ENCODE results near the gene ZEB2. TPM values are rescaled to one million over a fixed set of nuclear protein-coding genes. Genes with fewer than 3 reads are reported as not detected.
A peak's percentile ranks its signal among the peaks of the same experiment; 100 is the strongest.

The ZEB2 gene
- total RNA-seq, 5 donors from 2014 or later (not counting 1 experiment from before 2014, with no cell fraction given), result 8.9 to 106 (median 23.7) TPM

DNA sequence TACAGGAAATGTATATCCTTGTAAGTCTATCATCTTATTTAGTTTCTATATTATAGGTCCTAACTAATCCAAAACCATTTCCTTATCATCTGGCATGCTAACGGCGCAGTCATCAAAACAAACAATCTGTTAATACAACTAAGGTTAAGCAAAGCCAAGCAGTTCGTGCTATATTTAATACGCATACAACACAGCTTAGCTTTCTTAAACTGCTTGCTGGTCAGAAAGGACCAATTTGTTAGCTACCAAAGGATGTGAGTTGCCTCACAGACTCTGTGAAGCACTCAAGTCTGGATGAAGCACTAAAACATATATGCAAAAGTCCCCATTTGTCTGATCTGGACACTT lies 67.0 kb downstream of the ZEB2 start:
- Mint-ChIP-seq H3K27ac (no peak overlapping the region), H3K9me3 (no peaks in the 10 kb centered on the region), H3K36me3 (peaks cover 3% of the 10 kb centered on the region), H3K4me1 (peaks cover 8 to 66% (median 24%) of the 10 kb centered on the region in 3 donors), H3K27me3 (peaks cover 17% of the 10 kb centered on the region in 2 donors), H3K4me3 (peak overlapping the region in 1 of 3 donors; percentile 50)
- ATAC-seq (replicated peaks in 1 of 4), result no peak
- Histone ChIP-seq H3K4me1 (ENCODE audit: control insufficient read depth in 1 of 2, extremely low read depth in 1 of 2, insufficient read depth in 2 of 2, low read length in 2 of 2) (peaks cover 0 to 18% of the 10 kb centered on the region in 2 experiments), H3K36me3 (ENCODE audit: control insufficient read depth in 2 of 2, extremely low read depth in 1 of 2, insufficient read depth in 1 of 2, low read length in 1 of 2) (no peaks in the 10 kb centered on the region), H3K27me3 (replicated peaks in 1 of 2; ENCODE audit: control insufficient read depth in 2 of 2, extremely low read depth in 1 of 2, insufficient read depth in 2 of 2, low read length in 1 of 2) (no peaks in the 10 kb centered on the region), H3K4me3 (ENCODE audit: control insufficient read depth in 1 of 2, extremely low read depth in 1 of 2, low read length in 1 of 2) (no peak overlapping the region), H3K27ac (ENCODE audit: low read length) (peak overlapping the region; percentile 47), H3K9me3 (no peaks in the 10 kb centered on the region)
- ChIA-PET CTCF (no interaction called here), POLR2A (no interaction called here)
- DNase-seq, result no peak
- 78% methylated on average over 4 of the region's 4 CpGs for WGBS (ENCODE audit: insufficient coverage)

DNA sequence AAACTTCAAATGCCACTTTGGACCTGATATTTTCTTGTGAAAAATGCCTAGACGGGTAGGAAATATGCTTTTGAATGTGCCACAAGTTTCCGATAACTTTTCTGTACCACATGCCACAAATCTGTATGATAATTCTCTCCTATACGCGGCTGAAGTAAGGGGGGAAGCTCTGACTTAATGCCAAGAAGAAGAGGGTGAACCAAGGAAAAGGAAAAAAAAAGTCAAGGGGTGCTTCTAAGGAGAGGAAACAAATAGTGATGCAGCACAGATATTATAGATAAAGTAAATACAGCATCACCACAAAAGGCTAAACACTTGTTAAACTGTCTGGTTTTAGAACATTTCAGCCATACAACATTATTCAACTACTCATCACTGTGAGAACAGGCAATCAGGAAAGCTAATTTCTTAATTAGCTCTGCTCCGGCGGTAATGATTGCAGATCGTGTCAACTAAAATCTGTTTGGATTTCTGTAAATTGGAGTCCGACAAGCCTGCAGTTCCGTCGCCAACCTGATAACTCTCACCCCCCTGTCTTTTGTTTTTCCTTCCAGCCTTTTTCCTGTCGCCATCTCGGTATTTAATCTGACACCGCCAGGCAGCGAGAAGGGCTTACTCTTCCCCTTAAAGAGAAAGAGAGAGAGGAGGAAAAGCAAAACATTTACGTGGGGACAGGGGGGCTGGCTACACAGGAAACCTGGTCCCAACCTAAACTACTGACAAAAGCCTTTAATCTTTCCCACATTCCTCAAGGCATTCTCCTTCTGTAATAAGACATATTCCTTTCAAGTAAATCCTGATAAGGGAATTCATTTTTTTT lies 67.5 kb downstream of the ZEB2 start:
- H3K4me3 Mint-ChIP-seq, result peak overlapping the region in 1 of 3 donors; percentile 50
- H3K27ac Mint-ChIP-seq, result peak overlapping the region in 1 of 2 donors; percentile 45
- H3K4me1 ChIP-seq (ENCODE audit: control insufficient read depth in 1 of 2, extremely low read depth in 1 of 2, insufficient read depth in 2 of 2, low read length in 2 of 2), result peaks cover 0 to 16% of the 10 kb centered on the region in 2 experiments

DNA sequence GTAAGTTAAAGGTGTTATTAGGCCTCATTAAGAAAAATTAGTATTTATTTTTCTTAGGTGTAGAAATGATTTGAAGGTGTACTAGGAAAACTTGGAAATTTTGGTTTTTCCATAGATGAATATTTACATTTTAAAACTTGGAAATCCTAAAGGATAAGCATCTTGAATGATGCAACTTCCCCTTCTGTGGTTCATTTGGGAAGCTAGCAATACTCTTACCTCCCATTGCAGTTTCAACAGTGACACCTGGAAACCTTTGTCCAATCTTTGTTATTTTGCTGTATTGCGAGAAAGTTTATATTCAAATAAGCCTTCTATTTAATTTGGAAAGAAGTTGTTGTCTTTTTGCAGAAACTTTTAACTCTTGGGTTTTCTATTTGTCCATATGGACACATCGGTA lies 68.5 kb downstream of the ZEB2 start:
- DNase-seq (no peak), ATAC-seq (replicated peaks in 1 of 4) (no peak)
- Mint-ChIP-seq H3K36me3 (peaks cover 3% of the 10 kb centered on the region), H3K27me3 (peaks cover 14 to 17% of the 10 kb centered on the region in 2 donors), H3K27ac (no peak overlapping the region), H3K9me3 (no peaks in the 10 kb centered on the region), H3K4me3 (no peak overlapping the region), H3K4me1 (peaks cover 8 to 57% (median 24%) of the 10 kb centered on the region in 3 donors)
- Histone ChIP-seq H3K36me3 (ENCODE audit: control insufficient read depth in 2 of 2, extremely low read depth in 1 of 2, insufficient read depth in 1 of 2, low read length in 1 of 2) (no peaks in the 10 kb centered on the region), H3K4me1 (ENCODE audit: control insufficient read depth in 1 of 2, extremely low read depth in 1 of 2, insufficient read depth in 2 of 2, low read length in 2 of 2) (peaks cover 0 to 11% of the 10 kb centered on the region in 2 experiments), H3K27ac (ENCODE audit: low read length) (no peak overlapping the region), H3K9me3 (no peaks in the 10 kb centered on the region), H3K4me3 (ENCODE audit: control insufficient read depth in 1 of 2, extremely low read depth in 1 of 2, low read length in 1 of 2) (no peak overlapping the region), H3K27me3 (replicated peaks in 1 of 2; ENCODE audit: control insufficient read depth in 2 of 2, extremely low read depth in 1 of 2, insufficient read depth in 2 of 2, low read length in 1 of 2) (no peaks in the 10 kb centered on the region)
- WGBS (ENCODE audit: insufficient coverage), result no CpG with 5 or more reads among the region's 2 CpGs
- ChIA-PET POLR2A (interaction anchor here in 1 of 2 donors (0.6 kb wide), 1 partner anchor 13 kb away, joined by 3 read pairs; no protein-coding TSS in a partner anchor), CTCF (no interaction called here)

More for the DNA sequence above, 67.5 kb downstream of the ZEB2 start:
- WGBS (ENCODE audit: insufficient coverage), result 82% methylated on average over 5 of the region's 15 CpGs
- no peak for ATAC-seq (replicated peaks in 1 of 4)
- H3K27ac ChIP-seq (ENCODE audit: low read length), result peak overlapping the region; percentile 47
- no peaks in the 10 kb centered on the region for H3K9me3 ChIP-seq
- no peaks in the 10 kb centered on the region for H3K9me3 Mint-ChIP-seq
- DNase-seq, result peak in 2 of 35 experiments; percentile 14 to 37
- H3K4me3 ChIP-seq (ENCODE audit: control insufficient read depth in 1 of 2, extremely low read depth in 1 of 2, low read length in 1 of 2), result peak overlapping the region in 1 of 2 donors; percentile 6
- H3K36me3 ChIP-seq (ENCODE audit: control insufficient read depth in 2 of 2, extremely low read depth in 1 of 2, insufficient read depth in 1 of 2, low read length in 1 of 2), result no peaks in the 10 kb centered on the region
- H3K27me3 ChIP-seq (replicated peaks in 1 of 2; ENCODE audit: control insufficient read depth in 2 of 2, extremely low read depth in 1 of 2, insufficient read depth in 2 of 2, low read length in 1 of 2), result no peaks in the 10 kb centered on the region
- peaks cover 16 to 17% of the 10 kb centered on the region in 2 donors for H3K27me3 Mint-ChIP-seq
- POLR2A ChIA-PET, result no interaction called here
- H3K36me3 Mint-ChIP-seq, result peaks cover 3% of the 10 kb centered on the region
- CTCF ChIA-PET, result no interaction called here
- peaks cover 8 to 63% (median 24%) of the 10 kb centered on the region in 3 donors for H3K4me1 Mint-ChIP-seq

DNA sequence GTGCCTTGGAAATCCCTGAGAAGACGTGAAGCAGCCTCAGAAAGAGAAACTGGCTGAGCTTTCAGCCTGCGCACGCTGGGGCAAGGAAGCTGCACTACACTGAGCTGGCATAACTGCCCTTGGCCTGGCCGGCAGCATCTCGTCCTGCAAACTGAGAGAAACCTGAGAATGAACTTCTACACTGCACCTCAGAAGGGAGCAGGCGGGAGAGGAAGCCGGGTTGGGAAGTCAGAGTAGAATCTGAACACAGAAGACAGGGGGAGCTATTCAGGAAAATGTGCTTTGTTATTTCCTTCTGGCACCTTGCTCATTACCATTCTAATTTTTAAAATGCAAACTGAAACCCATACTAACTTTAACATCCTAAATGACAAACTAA lies 70.9 kb downstream of the ZEB2 start:
- DNase-seq (peak in 1 of 35 experiments; percentile 40), ATAC-seq (replicated peaks in 1 of 4) (peak in 1 of 4 experiments; percentile 29)
- 89% methylated on average over 4 of the region's 7 CpGs for WGBS (ENCODE audit: insufficient coverage)
- peaks cover 8 to 40% (median 16%) of the 10 kb centered on the region in 3 donors for H3K4me1 Mint-ChIP-seq
- POLR2A ChIA-PET, result interaction anchor here in 1 of 2 donors (1.1 kb wide), 1 partner anchor 62 kb away, joined by 3 read pairs; no protein-coding TSS in a partner anchor
- H3K4me3 Mint-ChIP-seq, result peak overlapping the region in 1 of 3 donors; percentile 57
- H3K36me3 ChIP-seq (ENCODE audit: control insufficient read depth in 2 of 2, extremely low read depth in 1 of 2, insufficient read depth in 1 of 2, low read length in 1 of 2), result no peaks in the 10 kb centered on the region
- CTCF ChIA-PET, result no interaction called here
- peaks cover 0 to 11% of the 10 kb centered on the region in 2 experiments for H3K4me1 ChIP-seq (ENCODE audit: control insufficient read depth in 1 of 2, extremely low read depth in 1 of 2, insufficient read depth in 2 of 2, low read length in 2 of 2)
- no peak overlapping the region for H3K27ac ChIP-seq (ENCODE audit: low read length)
- no peaks in the 10 kb centered on the region for H3K27me3 ChIP-seq (replicated peaks in 1 of 2; ENCODE audit: control insufficient read depth in 2 of 2, extremely low read depth in 1 of 2, insufficient read depth in 2 of 2, low read length in 1 of 2)
- peak overlapping the region in 1 of 2 donors; percentile 11 for H3K4me3 ChIP-seq (ENCODE audit: control insufficient read depth in 1 of 2, extremely low read depth in 1 of 2, low read length in 1 of 2)
- peaks cover 3% of the 10 kb centered on the region for H3K36me3 Mint-ChIP-seq
- peaks cover 8 to 9% of the 10 kb centered on the region in 2 donors for H3K27me3 Mint-ChIP-seq
- no peak overlapping the region for H3K27ac Mint-ChIP-seq
- H3K9me3 Mint-ChIP-seq, result no peaks in the 10 kb centered on the region
- H3K9me3 ChIP-seq, result no peaks in the 10 kb centered on the region

DNA sequence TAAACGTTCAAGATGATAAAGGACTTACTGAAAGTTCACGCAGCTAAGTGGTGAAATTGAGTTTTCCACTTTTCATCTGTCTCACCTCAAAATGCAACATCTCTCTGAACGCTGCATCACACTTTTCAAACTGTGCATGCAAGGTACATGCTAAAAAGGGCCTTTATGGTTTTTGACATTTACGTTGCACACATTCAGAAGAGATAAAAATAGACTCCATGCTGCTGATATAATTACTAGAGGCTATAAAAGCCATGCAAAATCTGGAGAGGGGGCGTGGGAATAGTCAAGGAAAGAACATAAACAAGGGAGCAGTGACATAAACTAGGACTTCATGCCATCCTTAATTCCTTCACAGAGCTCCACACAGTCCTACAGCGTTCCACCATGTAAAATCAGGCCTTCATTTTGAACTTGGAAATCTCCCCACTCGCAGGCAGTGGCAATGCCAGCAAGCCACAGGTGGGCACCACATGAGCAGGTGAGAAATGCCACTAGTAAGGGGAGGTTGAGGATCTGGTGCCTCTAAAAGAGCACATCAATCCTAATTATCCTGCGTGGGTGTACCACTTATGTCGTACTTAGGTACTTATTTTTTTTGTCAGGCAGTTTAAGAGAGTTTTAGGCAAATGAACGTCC lies 71.4 kb downstream of the ZEB2 start:
- WGBS (ENCODE audit: insufficient coverage), result 91% methylated on average over 3 of the region's 10 CpGs
- Histone ChIP-seq H3K9me3 (no peaks in the 10 kb centered on the region), H3K36me3 (ENCODE audit: control insufficient read depth in 2 of 2, extremely low read depth in 1 of 2, insufficient read depth in 1 of 2, low read length in 1 of 2) (no peaks in the 10 kb centered on the region), H3K27me3 (replicated peaks in 1 of 2; ENCODE audit: control insufficient read depth in 2 of 2, extremely low read depth in 1 of 2, insufficient read depth in 2 of 2, low read length in 1 of 2) (no peaks in the 10 kb centered on the region), H3K4me1 (ENCODE audit: control insufficient read depth in 1 of 2, extremely low read depth in 1 of 2, insufficient read depth in 2 of 2, low read length in 2 of 2) (peaks cover 0 to 11% of the 10 kb centered on the region in 2 experiments), H3K27ac (ENCODE audit: low read length) (peak overlapping the region; percentile 16), H3K4me3 (ENCODE audit: control insufficient read depth in 1 of 2, extremely low read depth in 1 of 2, low read length in 1 of 2) (peak overlapping the region in 1 of 2 donors; percentile 11)
- Mint-ChIP-seq H3K4me3 (no peak overlapping the region), H3K36me3 (peaks cover 3% of the 10 kb centered on the region), H3K27me3 (peaks cover 8% of the 10 kb centered on the region in 2 donors), H3K4me1 (peaks cover 8 to 39% (median 16%) of the 10 kb centered on the region in 3 donors), H3K9me3 (no peaks in the 10 kb centered on the region), H3K27ac (no peak overlapping the region)
- DNase-seq (no peak), ATAC-seq (replicated peaks in 1 of 4) (no peak)
- ChIA-PET POLR2A (interaction anchor here in 1 of 2 donors (1.1 kb wide), 1 partner anchor 63 kb away, joined by 3 read pairs; no protein-coding TSS in a partner anchor), CTCF (no interaction called here)

DNA sequence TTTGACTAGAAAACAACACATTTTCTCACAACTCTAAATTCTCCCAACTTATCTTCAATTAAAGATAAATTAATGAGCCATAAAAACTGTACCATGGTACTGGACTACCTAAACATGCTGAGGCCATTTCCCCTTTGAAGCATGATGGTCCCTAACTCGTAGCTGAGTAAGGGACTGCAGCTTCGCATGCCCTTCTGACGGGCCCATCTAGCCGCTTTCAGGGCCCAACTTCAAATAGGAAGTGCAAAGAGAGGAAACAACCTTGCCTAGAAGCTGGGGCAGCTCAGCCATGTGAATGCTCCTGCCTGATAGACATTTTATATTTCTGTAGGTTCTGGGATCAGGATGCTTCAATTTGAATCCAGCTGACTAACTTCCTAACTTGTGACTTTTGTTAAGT lies 72.4 kb downstream of the ZEB2 start:
- DNase-seq (no peak), ATAC-seq (replicated peaks in 1 of 4) (no peak)
- H3K27me3 ChIP-seq (replicated peaks in 1 of 2; ENCODE audit: control insufficient read depth in 2 of 2, extremely low read depth in 1 of 2, insufficient read depth in 2 of 2, low read length in 1 of 2), result no peaks in the 10 kb centered on the region
- H3K4me1 ChIP-seq (ENCODE audit: control insufficient read depth in 1 of 2, extremely low read depth in 1 of 2, insufficient read depth in 2 of 2, low read length in 2 of 2), result peaks cover 0 to 11% of the 10 kb centered on the region in 2 experiments
- Mint-ChIP-seq H3K9me3 (no peaks in the 10 kb centered on the region), H3K4me3 (no peak overlapping the region), H3K27me3 (peaks cover 7 to 8% of the 10 kb centered on the region in 2 donors), H3K4me1 (peaks cover 8 to 29% (median 9%) of the 10 kb centered on the region in 3 donors), H3K36me3 (peaks cover 3% of the 10 kb centered on the region), H3K27ac (no peak overlapping the region)
- ChIA-PET POLR2A (no interaction called here), CTCF (no interaction called here)
- 97% methylated on average over 4 of the region's 4 CpGs for WGBS (ENCODE audit: insufficient coverage)
- no peak overlapping the region for H3K27ac ChIP-seq (ENCODE audit: low read length)
- H3K9me3 ChIP-seq, result no peaks in the 10 kb centered on the region
- no peaks in the 10 kb centered on the region for H3K36me3 ChIP-seq (ENCODE audit: control insufficient read depth in 2 of 2, extremely low read depth in 1 of 2, insufficient read depth in 1 of 2, low read length in 1 of 2)
- H3K4me3 ChIP-seq (ENCODE audit: control insufficient read depth in 1 of 2, extremely low read depth in 1 of 2, low read length in 1 of 2), result no peak overlapping the region

Data from T-cell (primary cell).